HG03442 (cell line): ENCODE measurements around the gene LRRC71.

Experiments used
- ATAC-seq: cut with Tn5 transposase; IDR thresholded peaks from one replicate; pipeline ENCODE4 v1.9.1; 2021; ENCODE audit warnings: mild to moderate bottlenecking, moderate library complexity; ENCODE audit not compliant: unreplicated experiment

LRRC71 gene

DNA sequence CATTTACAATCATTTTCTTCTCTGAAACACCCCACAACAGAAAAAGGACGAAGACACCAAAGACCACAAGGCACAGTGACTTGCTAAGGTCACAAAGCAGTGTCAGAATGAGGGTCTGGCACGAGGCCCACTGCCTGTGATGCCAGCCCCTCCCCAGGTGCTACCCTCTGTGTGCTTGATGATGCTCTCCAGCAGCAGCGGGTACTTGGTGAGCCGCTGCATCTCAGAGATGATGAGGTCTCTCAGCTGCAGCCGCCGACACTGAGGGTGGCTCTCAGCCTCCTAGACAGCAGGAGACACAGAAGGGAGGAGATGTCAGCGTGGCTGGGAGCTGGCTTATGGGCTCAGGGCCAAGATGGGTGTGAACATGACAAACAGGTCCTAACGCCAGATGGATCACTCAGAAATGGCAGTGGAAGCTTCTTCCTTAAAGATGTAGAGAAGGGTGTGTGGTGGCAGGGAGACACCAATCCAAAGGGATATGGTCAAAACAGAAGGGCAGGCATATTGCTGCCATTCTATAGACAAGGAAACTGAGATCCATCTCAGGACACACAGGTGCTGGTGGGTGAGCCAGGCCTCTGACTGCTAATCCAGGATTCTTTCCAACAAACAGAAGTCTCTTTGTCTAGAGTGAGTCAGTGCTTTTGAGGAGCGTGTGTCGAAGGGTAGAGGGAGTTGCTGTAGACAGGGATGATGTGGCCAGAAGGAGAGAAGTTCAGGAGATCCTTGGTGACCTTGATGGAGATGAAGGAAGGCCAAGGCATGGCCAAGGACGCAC is 25.6 kb downstream of the LRRC71 start:
- no peak for ATAC-seq

DNA sequence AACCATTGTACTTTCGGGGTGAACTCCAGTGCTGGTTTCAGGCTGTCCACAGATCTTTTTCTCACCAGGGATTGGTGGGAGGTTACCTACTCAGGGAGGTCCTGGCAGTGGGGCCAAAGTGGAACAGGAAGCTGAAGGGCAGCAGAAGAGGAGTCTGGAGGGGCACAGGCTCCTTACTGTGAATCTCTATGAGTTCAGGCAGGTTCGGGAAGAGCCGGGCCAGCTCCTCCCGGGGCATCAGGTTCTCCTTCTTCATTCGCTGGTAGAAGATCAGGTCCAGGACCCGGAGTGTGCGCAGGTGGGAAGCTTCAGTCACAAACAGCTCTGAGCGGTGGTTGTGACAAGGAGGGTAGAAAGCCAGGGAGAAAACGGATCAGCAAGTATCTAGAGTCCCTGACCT is 26.7 kb downstream of the LRRC71 start:
- no peak for ATAC-seq

DNA sequence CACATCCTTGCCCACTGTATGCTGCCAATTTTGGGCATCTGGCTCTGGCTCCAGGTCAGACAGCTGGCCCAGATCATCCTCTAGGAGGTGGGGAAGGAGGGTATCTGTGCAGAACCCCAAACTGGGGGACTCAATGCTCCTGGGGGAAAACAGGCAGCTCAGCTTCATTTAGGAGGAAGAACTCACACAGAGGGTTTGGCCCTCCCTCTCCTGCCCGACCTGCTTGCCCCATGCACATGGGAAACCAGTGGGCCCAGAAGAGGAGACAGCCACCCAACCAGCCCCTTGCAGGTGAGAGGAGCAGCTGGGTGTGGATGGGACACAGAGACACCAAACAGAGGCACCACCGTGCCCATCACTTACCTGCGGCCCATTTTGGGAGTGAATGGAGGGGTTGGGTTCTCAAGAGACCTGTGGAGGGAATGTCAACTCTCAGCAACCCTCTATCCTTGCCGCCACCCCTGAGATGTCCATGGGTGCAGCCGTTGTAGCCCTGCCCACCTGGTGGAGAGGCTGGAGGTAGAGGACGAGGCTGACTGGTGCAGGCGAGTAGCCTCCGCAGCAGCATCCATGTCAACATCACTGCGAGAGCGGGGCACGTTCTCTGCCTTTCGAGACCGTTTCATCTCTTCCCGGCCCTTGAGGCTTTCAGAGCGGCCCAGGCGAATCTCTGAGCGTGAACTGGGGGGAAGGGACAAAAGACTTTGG is 27.5 kb downstream of the LRRC71 start:
- no peak for ATAC-seq

DNA sequence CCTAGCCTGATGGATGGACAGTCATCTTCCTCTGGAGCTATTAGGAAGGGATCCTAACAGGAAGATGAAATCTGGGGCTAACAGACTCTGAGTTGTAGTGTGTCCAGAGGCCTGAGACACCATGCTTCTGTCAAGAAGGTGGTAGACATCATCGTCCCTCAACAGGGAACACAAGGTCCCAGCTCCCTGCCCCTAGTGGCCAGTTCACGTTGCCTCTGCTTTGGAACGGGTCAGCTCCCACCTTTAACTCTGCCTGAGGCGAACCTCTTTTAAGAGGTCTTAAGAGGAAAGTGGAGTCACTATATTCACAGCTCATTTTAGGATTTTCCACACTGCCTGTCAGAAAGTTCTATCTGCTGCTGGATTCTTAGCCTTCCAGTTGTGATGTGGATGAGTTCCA is 28.3 kb downstream of the LRRC71 start:
- ATAC-seq: no peak

- ATAC-seq: no peak
These were observed 28.7 kb downstream of the LRRC71 start for GRCh38 chr1:156949127-156949526.

GRCh38 chr1:156951371-156951770 is 30.9 kb downstream of the LRRC71 start:
- no peak for ATAC-seq

- no peak for ATAC-seq
These were observed 33.1 kb downstream of the LRRC71 start for GRCh38 chr1:156953571-156953970.

DNA sequence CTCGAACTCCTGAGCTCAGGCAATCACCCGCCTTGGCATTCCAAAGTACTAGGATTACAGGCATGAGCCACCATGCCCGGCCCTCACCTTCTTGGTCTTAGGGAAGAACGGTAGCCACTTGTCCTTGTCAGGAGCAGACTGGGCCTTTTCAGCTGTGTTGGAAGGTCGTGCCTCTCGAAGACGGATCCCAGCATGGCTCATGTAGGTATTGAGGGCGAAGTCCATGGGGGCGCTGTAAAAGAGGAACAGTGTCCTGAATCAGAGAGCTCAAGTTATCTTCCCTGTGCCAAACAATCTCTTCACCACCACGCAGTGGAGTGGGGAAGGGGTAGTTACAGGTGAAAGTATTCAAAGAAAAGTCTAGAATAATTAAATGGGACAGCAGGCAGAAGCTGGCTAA is 35.9 kb downstream of the LRRC71 start:
- ATAC-seq: no peak

DNA sequence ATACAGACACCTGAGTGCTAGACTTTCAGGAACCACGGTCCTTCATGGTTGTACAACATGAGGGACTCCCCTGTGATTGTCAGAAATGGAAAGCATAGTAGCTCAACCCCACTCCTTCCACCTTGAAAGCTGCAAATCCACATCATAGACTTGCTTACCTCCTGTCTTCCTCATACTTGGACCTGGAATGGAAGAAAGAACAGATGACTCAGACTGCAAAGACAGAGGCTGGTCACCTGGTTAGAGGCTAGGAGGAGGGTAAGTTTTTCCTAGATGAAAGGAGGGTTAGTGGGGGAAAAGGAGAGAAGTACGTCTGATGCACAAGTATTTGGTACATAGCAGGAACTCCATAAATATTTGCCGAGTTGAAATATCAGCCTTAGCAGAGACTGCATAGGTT is 37.2 kb downstream of the LRRC71 start:
- ATAC-seq: no peak

DNA sequence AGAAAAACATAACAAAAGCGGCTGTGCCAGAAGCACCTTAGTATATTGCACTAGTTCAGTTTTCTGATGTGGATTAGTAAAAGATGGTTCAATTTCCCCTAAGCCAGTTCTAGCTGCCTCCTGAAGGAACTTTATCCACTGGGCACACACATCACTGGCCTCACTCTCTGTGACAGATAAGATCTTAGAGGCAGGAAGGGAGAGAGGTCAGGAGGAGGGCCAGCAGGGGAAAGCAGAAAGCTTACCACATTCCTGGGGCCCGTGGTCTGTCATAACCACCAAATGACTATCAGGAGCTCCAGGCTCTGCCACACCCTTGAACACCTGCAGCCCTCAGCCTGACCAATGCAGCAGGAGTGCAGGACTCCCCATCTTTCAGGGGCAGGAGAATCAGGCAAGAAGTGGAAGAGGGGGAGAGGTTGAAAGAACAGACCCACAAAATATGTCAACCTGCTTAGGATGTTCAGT is 37.8 kb downstream of the LRRC71 start:
- ATAC-seq: no peak

DNA sequence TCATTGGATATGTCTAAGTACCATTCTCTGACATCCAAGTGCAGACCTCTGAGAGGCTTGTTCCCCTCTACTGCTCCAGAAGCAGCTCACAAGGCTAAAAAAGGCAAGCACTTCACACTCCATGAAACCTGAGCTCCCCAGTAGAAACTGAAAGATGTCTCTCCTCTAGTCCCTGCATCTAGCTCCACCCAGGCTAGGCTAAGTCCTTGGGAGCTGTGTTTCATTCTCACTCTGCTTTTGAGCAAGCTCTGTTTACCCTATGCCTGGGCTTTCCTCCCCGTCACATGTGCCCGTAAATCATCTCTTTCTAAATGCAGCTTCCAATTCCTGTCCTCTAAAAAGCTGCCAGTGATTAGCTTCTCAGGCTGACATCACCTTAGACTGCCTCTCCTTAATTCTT is 39.0 kb downstream of the LRRC71 start:
- ATAC-seq: no peak

GRCh38 chr1:156959925-156960324 is 39.5 kb downstream of the LRRC71 start:
- no peak for ATAC-seq

- no peak for ATAC-seq
These were observed 41.3 kb downstream of the LRRC71 start for GRCh38 chr1:156961709-156962108.

DNA sequence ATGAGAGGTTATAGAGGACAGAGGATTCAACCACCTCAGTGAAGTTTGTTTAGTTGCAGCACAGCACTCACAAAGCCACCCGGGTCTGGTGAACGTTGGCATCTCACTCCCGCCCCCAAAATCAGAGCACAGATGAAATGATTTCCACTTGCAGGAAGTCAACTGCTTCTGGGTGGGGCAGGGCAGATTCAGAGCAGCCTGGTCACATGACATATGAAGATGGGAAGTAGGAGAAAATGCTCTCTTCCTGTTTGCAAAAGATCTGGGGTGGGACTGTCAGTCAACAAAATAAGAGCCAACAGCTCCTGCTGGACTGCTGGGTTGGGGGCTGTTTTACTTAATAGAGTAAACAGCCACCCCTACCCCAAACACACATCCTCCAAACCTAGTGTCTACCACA is 43.2 kb downstream of the LRRC71 start:
- ATAC-seq: no peak

DNA sequence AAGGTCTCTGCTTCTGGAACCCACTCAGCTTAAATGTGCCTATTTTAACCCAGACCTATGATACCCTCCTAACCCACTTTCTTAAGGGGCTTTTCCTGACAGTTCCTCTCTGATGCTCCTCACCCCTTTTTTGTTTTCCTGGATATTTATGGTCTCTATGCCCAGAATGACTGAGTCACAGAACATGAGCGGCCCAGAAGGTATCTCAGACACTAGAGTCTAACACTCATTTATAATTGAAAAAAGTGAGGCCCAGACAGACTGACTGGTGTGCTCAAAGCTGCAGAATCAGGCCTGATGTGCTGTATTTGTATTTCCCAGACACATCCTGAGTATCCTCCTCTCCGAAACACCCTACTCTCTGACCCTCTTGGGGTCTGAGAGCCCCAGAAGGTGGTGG is 44.0 kb downstream of the LRRC71 start:
- no peak for ATAC-seq

GRCh38 chr1:156969496-156969895 is 49.1 kb downstream of the LRRC71 start:
- no peak for ATAC-seq

DNA sequence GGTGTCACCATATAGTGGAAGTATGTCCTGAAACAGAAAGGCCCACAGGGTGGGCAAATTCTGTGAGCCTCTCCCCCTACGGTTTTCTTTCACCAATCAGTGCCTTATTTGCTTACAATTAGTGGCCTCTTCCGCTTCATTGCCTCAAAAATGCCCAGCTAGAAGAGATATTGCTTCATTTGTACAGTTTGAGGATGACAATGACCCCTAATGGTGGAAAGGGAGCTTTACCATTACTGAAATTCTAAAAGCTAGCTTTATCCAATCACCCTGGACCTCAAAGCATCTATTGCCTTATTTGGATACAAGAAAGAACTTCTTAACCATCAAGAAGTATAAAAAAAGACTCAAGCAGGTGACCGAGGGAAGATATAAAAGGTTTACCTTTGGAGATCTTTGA is 49.6 kb downstream of the LRRC71 start:
- ATAC-seq: no peak

GRCh38 chr1:156973417-156973816 is 53.0 kb downstream of the LRRC71 start:
- no peak for ATAC-seq

- no peak for ATAC-seq
These were observed 54.7 kb downstream of the LRRC71 start for GRCh38 chr1:156975084-156975483.

GRCh38 chr1:156980551-156980950 is 60.1 kb downstream of the LRRC71 start:
- ATAC-seq: no peak
